ENCODE measurements around the gene SRRM3. TPM values are rescaled to one million over a fixed set of nuclear protein-coding genes. Genes with fewer than 3 reads are reported as not detected.

Gene SRRM3
- total RNA-seq, 4 donors from 2014 or later, result 8.0 to 22.4 (median 10.8) TPM

DNA sequence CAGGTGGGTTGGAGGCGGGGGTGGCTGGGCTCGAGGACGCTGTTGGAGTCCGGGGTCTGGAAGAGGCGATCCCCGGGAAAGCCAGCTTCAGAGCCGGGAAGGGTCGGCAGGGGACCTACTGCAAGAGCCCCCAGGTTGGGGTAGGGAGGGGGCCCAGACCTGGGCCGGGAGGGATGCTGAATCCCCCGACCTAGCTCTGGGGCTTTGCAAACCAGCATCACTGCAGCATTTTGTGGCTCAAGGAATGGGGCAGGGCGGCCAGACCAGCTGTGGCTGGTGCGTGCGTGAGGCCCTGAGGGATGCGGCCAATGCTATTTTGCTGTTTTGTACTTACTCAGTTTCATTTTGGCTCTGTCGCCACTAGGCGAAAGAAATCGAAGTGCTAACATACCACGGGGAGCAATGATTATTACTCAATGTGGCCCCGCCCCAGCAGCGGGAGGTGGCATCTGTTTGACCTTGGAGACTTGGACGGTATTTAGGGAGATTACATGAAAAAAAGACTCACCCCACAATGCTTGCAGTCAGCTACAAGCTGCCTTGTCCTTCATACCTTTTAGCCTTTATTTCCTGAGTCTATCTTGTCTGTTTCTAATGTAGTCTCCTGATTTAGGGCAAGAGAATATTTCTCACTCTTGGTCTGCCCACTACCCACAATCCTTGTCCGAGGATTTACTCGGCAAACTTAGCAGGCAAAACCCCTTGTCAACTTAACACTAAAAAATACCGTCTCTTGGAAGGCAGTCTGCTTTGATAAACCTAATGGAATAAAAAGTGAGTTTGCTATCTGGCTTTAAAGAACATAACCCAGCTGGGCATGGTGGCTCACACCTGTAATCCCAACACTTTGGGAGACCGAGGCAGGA, 117.0 kb downstream of the SRRM3 start:
- 4 to 6% methylated on average over 14 to 20 of the region's 25 CpGs for WGBS, 2 donors
- no peaks in the 10 kb centered on the region for H3K9me3 ChIP-seq
- no peak for TF ChIP-seq POLR2A (IDR thresholded peaks at IDR 0.05)
- TF ChIP-seq, protein P1, sequence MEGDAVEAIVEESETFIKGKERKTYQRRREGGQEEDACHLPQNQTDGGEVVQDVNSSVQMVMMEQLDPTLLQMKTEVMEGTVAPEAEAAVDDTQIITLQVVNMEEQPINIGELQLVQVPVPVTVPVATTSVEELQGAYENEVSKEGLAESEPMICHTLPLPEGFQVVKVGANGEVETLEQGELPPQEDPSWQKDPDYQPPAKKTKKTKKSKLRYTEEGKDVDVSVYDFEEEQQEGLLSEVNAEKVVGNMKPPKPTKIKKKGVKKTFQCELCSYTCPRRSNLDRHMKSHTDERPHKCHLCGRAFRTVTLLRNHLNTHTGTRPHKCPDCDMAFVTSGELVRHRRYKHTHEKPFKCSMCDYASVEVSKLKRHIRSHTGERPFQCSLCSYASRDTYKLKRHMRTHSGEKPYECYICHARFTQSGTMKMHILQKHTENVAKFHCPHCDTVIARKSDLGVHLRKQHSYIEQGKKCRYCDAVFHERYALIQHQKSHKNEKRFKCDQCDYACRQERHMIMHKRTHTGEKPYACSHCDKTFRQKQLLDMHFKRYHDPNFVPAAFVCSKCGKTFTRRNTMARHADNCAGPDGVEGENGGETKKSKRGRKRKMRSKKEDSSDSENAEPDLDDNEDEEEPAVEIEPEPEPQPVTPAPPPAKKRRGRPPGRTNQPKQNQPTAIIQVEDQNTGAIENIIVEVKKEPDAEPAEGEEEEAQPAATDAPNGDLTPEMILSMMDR (IDR thresholded peaks at IDR 0.05), result peak in 4 of 6 experiments; percentile 38 to 73 (median 58)
- peak; percentile 27 for DNase-seq
- peak overlapping the region; percentile 51 to 77 (median 62) for H3K4me3 ChIP-seq
- peaks cover 13 to 44% (median 14%) of the 10 kb centered on the region in 3 donors for H3K4me1 ChIP-seq
- H3K27ac ChIP-seq, result peak overlapping the region; percentile 90 to 98 (median 95)
- intact Hi-C loops (cut with DNase I), result loop anchor here (5.0 kb wide), 1 partner anchor 141 kb away; no protein-coding TSS in a partner anchor
- peaks cover 0 to 17% (median 0%) of the 10 kb centered on the region in 3 donors for H3K36me3 ChIP-seq
- H3K27me3 ChIP-seq, result no peaks in the 10 kb centered on the region

DNA sequence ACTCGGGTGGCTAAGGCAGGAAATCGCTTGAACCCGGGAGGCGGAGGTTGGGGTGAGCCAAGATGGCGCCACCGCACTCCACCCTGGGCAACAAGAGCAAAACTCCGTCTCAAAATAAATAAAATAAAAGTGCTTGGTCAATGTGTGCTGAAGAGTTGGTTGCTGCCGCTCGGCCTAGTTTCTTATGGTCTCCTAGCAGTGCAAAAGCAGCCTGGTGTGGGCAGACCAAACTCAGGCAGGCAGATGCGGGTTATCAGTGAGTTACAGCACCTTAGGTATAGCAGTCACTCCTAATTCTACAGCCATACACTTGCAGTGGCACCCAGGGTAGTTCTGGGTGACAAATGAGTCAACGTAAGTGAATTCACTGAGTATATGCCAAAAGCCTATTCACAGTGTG, 123.4 kb downstream of the SRRM3 start:
- Histone ChIP-seq H3K4me3 (no peak overlapping the region), H3K27me3 (no peaks in the 10 kb centered on the region), H3K4me1 (peaks cover 0 to 32% (median 0%) of the 10 kb centered on the region in 3 donors), H3K27ac (no peak overlapping the region), H3K9me3 (no peaks in the 10 kb centered on the region), H3K36me3 (peaks cover 13 to 80% (median 20%) of the 10 kb centered on the region in 3 donors)
- DNase-seq, result no peak
- TF ChIP-seq, protein P1 (IDR thresholded peaks at IDR 0.05), result no peak
- no peak for TF ChIP-seq POLR2A (IDR thresholded peaks at IDR 0.05)
- intact Hi-C loops (cut with DNase I), result no loop called here
- WGBS, 2 donors, result 93% methylated on average over 11 of the region's 11 CpGs

DNA sequence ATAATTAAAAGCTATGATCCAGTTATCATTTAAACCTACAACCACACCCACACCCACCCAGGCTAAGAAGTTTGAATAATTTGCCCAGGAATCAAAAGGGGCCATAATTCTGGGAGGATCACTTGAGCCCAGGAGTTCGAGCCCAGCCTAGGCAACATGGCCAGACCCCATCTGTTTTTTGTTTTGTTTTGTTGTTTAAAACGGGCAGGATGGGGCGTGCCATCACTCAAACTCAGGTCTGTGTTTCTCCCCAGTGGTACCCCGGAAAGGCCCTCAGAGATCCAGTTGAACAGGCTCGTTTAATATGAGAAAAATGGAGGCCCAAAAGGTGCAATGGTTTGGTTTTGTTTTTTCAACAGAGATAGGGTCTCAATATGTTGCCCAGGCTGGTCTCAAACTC, 124.1 kb downstream of the SRRM3 start:
- Histone ChIP-seq H3K9me3 (no peaks in the 10 kb centered on the region), H3K27ac (no peak overlapping the region), H3K4me1 (peaks cover 0 to 34% (median 0%) of the 10 kb centered on the region in 3 donors), H3K27me3 (no peaks in the 10 kb centered on the region), H3K36me3 (peaks cover 13 to 84% (median 20%) of the 10 kb centered on the region in 3 donors), H3K4me3 (no peak overlapping the region)
- 70 to 79% methylated on average over 5 of the region's 5 CpGs for WGBS, 2 donors
- intact Hi-C loops (cut with DNase I), result no loop called here
- TF ChIP-seq POLR2A (IDR thresholded peaks at IDR 0.05), result no peak
- TF ChIP-seq, protein P1 (IDR thresholded peaks at IDR 0.05), result no peak
- no peak for DNase-seq

DNA sequence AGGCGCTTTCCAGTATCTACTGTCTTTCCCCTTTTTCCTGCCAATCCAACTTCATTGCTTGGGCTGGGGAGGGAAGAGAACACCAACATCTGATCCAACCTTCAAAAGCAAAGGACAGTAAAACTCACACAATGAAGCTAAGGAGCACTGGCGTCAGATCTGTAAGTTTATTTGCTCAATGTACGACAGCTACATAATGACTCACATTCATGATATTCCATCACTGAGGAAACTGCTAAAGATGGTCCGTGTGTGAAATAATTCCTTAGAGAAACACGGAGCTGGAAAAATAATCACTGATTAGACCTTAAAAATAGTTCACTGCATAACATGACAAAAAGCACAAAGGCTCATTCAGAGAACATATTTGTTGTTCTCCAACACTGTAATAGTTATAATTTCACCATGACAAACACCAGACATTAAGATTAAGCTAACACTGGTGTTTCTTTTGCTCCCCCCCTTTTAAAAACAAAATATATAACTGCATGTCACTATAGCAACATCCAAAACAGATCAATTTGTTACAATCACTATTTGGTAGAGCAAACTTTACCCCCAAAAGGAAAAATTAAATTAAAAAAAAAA, 125.0 kb downstream of the SRRM3 start:
- Histone ChIP-seq H3K4me3 (no peak overlapping the region), H3K9me3 (no peaks in the 10 kb centered on the region), H3K27ac (no peak overlapping the region), H3K36me3 (peaks cover 13 to 85% (median 20%) of the 10 kb centered on the region in 3 donors), H3K27me3 (no peaks in the 10 kb centered on the region), H3K4me1 (peaks cover 0 to 44% (median 0%) of the 10 kb centered on the region in 3 donors)
- WGBS, 2 donors, result 54 to 61% methylated on average over 5 of the region's 5 CpGs
- TF ChIP-seq, protein P1 (IDR thresholded peaks at IDR 0.05), result no peak
- TF ChIP-seq POLR2A (IDR thresholded peaks at IDR 0.05), result no peak
- DNase-seq, result no peak
- intact Hi-C loops (cut with DNase I), result no loop called here

DNA sequence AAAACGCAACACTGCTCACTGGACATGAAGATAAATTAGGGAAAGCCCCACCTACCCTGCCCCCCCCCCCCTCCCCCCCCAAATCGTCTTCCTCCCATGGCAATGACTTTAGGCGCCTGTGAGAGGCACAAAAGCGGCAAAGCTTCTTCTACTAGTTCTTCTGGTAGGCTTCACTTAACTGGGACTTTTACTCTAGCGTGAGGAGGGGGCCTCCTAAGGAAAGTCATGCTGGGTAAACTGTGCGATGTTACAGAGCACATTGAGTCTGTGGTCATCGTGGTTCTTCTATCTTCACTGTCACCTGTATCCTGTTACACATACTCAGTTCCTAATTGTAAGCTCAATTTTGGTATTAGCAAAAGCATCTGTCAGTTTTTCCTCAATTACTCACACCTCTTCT, 125.9 kb downstream of the SRRM3 start:
- DNase-seq, result no peak
- no peak for TF ChIP-seq POLR2A (IDR thresholded peaks at IDR 0.05)
- TF ChIP-seq, protein P1 (IDR thresholded peaks at IDR 0.05), result no peak
- H3K9me3 ChIP-seq, result no peaks in the 10 kb centered on the region
- H3K36me3 ChIP-seq, result peaks cover 13 to 86% (median 20%) of the 10 kb centered on the region in 3 donors
- H3K4me3 ChIP-seq, result no peak overlapping the region
- H3K27ac ChIP-seq, result peak overlapping the region in 1 of 4 donors; percentile 10
- WGBS, 2 donors, result 48 to 49% methylated on average over 7 of the region's 7 CpGs
- H3K4me1 ChIP-seq, result peaks cover 0 to 52% (median 0%) of the 10 kb centered on the region in 3 donors
- no peaks in the 10 kb centered on the region for H3K27me3 ChIP-seq
- intact Hi-C loops (cut with DNase I), result no loop called here

Measured in esophagus squamous epithelium (tissue), 5 donors.